Rectal smooth muscle tissue (tissue), 1 donor: ENCODE data around the gene STARD3.
"Not testable (repeated sequence)": the region's sequence is repeated elsewhere in the genome, so short reads cannot be mapped to it uniquely, and the experiment has no call there.

Experiments
- H3K27ac ChIP-seq: one replicate; pipeline ENCODE4 v1.7.0; 2013; ENCODE audit warnings: low read depth, low read length, inconsistent platforms
- H3K27me3 ChIP-seq: one replicate; pipeline ENCODE4 v1.7.0; 2013; ENCODE audit warnings: low read length; ENCODE audit not compliant: control insufficient read depth, insufficient read depth
- H3K36me3 ChIP-seq: one replicate; pipeline ENCODE4 v1.7.0; 2013; ENCODE audit warnings: low read length; ENCODE audit not compliant: control insufficient read depth, insufficient read depth
- H3K4me1 ChIP-seq: one replicate; pipeline ENCODE4 v1.7.0; 2013; ENCODE audit warnings: low read length; ENCODE audit not compliant: control insufficient read depth, insufficient read depth
- H3K4me3 ChIP-seq: one replicate; pipeline ENCODE4 v1.7.0; 2013; ENCODE audit warnings: low read length
- H3K9ac ChIP-seq: one replicate; pipeline ENCODE4 v1.7.0; 2013; ENCODE audit warnings: low read length

STARD3 gene

GRCh38 chr17:39636927-39637736, at the start of gene STARD3:
Gene STARD3 (plus strand): TSS chr17:39637144. CDS start chr17:39653532, 16,388 bp downstream.
- no peaks in the 10 kb centered on the region for H3K36me3 ChIP-seq
- H3K4me1 ChIP-seq = peaks cover 20% of the 10 kb centered on the region
- H3K4me3 ChIP-seq = peak within 1 kb of the TSS; percentile 93
- H3K9ac ChIP-seq = peak within 1 kb of the TSS; percentile 92
- H3K27ac ChIP-seq = peak within 1 kb of the TSS; percentile 90
- H3K27me3 ChIP-seq = peaks cover 2% of the 10 kb centered on the region

GRCh38 chr17:39590180-39590579, 46.8 kb upstream of the STARD3 start:
- H3K27ac ChIP-seq, H3K4me3 ChIP-seq, H3K36me3 ChIP-seq, H3K9ac ChIP-seq, H3K4me1 ChIP-seq: not testable (repeated sequence)
- H3K27me3 ChIP-seq = peaks cover 13% of the 10 kb centered on the region

GRCh38 chr17:39591958-39592954, 44.7 kb upstream of the STARD3 start:
- Histone ChIP-seq H3K36me3 (no peaks in the 10 kb centered on the region), H3K27me3 (peaks cover 30% of the 10 kb centered on the region), H3K4me1 (no peaks in the 10 kb centered on the region), H3K4me3 (no peak overlapping the region), H3K9ac (no peak overlapping the region), H3K27ac (no peak overlapping the region)

GRCh38 chr17:39593371-39593770, 43.6 kb upstream of the STARD3 start:
- Histone ChIP-seq H3K27me3 (peaks cover 36% of the 10 kb centered on the region), H3K9ac (no peak overlapping the region), H3K4me3 (no peak overlapping the region), H3K4me1 (no peaks in the 10 kb centered on the region), H3K36me3 (no peaks in the 10 kb centered on the region), H3K27ac (no peak overlapping the region)

GRCh38 chr17:39595294-39595693, 41.6 kb upstream of the STARD3 start:
- Histone ChIP-seq H3K4me3 (no peak overlapping the region), H3K4me1 (no peaks in the 10 kb centered on the region), H3K27ac (no peak overlapping the region), H3K36me3 (no peaks in the 10 kb centered on the region), H3K27me3 (peaks cover 49% of the 10 kb centered on the region), H3K9ac (no peak overlapping the region)

- H3K36me3 ChIP-seq = no peaks in the 10 kb centered on the region
These were observed 40.9 kb upstream of the STARD3 start for GRCh38 chr17:39595928-39596510.

GRCh38 chr17:39596543-39597267, 40.2 kb upstream of the STARD3 start:
- peaks cover 56% of the 10 kb centered on the region for H3K27me3 ChIP-seq
- H3K4me1 ChIP-seq = no peaks in the 10 kb centered on the region
- H3K4me3 ChIP-seq = no peak overlapping the region
- H3K9ac ChIP-seq = no peak overlapping the region
- H3K27ac ChIP-seq = no peak overlapping the region
- no peaks in the 10 kb centered on the region for H3K36me3 ChIP-seq

More at GRCh38 chr17:39595928-39596510, 40.9 kb upstream of the STARD3 start:
- Histone ChIP-seq H3K4me3 (no peak overlapping the region), H3K27me3 (peaks cover 50% of the 10 kb centered on the region), H3K4me1 (no peaks in the 10 kb centered on the region), H3K27ac (no peak overlapping the region), H3K9ac (no peak overlapping the region)

- Histone ChIP-seq H3K9ac (no peak overlapping the region), H3K27me3 (peaks cover 56% of the 10 kb centered on the region), H3K36me3 (no peaks in the 10 kb centered on the region), H3K4me1 (no peaks in the 10 kb centered on the region), H3K27ac (no peak overlapping the region), H3K4me3 (no peak overlapping the region)
These were observed 39.4 kb upstream of the STARD3 start for GRCh38 chr17:39597372-39598046.

- Histone ChIP-seq H3K36me3 (no peaks in the 10 kb centered on the region), H3K27me3 (peaks cover 61% of the 10 kb centered on the region), H3K9ac (no peak overlapping the region), H3K4me1 (no peaks in the 10 kb centered on the region), H3K27ac (no peak overlapping the region), H3K4me3 (no peak overlapping the region)
These were observed 38.9 kb upstream of the STARD3 start for GRCh38 chr17:39598047-39598481.

- Histone ChIP-seq H3K4me1 (no peaks in the 10 kb centered on the region), H3K9ac (no peak overlapping the region), H3K4me3 (no peak overlapping the region), H3K27me3 (peaks cover 60% of the 10 kb centered on the region), H3K36me3 (no peaks in the 10 kb centered on the region), H3K27ac (no peak overlapping the region)
These were observed 38.3 kb upstream of the STARD3 start for GRCh38 chr17:39598630-39599003.

GRCh38 chr17:39599004-39599664, 37.8 kb upstream of the STARD3 start:
- Histone ChIP-seq H3K27me3 (peaks cover 61% of the 10 kb centered on the region), H3K9ac (no peak overlapping the region), H3K4me1 (no peaks in the 10 kb centered on the region), H3K27ac (no peak overlapping the region), H3K4me3 (no peak overlapping the region), H3K36me3 (no peaks in the 10 kb centered on the region)
